Right kidney (tissue), 9 donors: ENCODE measurements around the gene ABRAXAS1.
A peak's percentile ranks its signal among the peaks of the same experiment; 100 is the strongest.
"Not testable (repeated sequence)": the region's sequence is repeated elsewhere in the genome, so short reads cannot be mapped to it uniquely, and the experiment has no call there.

Source experiments
- DNase-seq: peaks from one replicate; pipeline ENCODE4 v3.0.0-alpha.2; 2016
- long read RNA-seq, 8 donors: transcript quantifications; one replicate each; lab custom pipeline, GENCODE V29; 2026

Gene ABRAXAS1
- long read RNA-seq, donor 1, full-length matches to known transcripts = 6 of 6 reads
- long read RNA-seq, donor 1, partial matches to known transcripts = 0 of 6 reads
- long read RNA-seq, donor 1, other reads (novel, unspliced or antisense) = 0 of 6 reads
- long read RNA-seq, donor 2, partial matches to known transcripts = 0 of 1 reads
- long read RNA-seq, donor 2, other reads (novel, unspliced or antisense) = 0 of 1 reads
- long read RNA-seq, donor 3, full-length matches to known transcripts = 1 of 1 reads
- long read RNA-seq, donor 3, partial matches to known transcripts = 0 of 1 reads
- long read RNA-seq, donor 3, other reads (novel, unspliced or antisense) = 0 of 1 reads
- long read RNA-seq, donor 4, full-length matches to known transcripts = 1 of 1 reads
- long read RNA-seq, donor 4, partial matches to known transcripts = 0 of 1 reads
- long read RNA-seq, donor 4, other reads (novel, unspliced or antisense) = 0 of 1 reads
- long read RNA-seq, donor 5, full-length matches to known transcripts = 2 of 2 reads
- long read RNA-seq, donor 5, partial matches to known transcripts = 0 of 2 reads
- long read RNA-seq, donor 5, other reads (novel, unspliced or antisense) = 0 of 2 reads
- long read RNA-seq, donor 6, full-length matches to known transcripts = 2 of 2 reads
- long read RNA-seq, donor 6, partial matches to known transcripts = 0 of 2 reads
- long read RNA-seq, donor 6, other reads (novel, unspliced or antisense) = 0 of 2 reads
- long read RNA-seq, donor 7, full-length matches to known transcripts = 5 of 5 reads
- long read RNA-seq, donor 7, partial matches to known transcripts = 0 of 5 reads
- long read RNA-seq, donor 7, other reads (novel, unspliced or antisense) = 0 of 5 reads
- long read RNA-seq, donor 8, full-length matches to known transcripts = 3 of 3 reads
- long read RNA-seq, donor 8, partial matches to known transcripts = 0 of 3 reads
- long read RNA-seq, donor 8, other reads (novel, unspliced or antisense) = 0 of 3 reads

DNA sequence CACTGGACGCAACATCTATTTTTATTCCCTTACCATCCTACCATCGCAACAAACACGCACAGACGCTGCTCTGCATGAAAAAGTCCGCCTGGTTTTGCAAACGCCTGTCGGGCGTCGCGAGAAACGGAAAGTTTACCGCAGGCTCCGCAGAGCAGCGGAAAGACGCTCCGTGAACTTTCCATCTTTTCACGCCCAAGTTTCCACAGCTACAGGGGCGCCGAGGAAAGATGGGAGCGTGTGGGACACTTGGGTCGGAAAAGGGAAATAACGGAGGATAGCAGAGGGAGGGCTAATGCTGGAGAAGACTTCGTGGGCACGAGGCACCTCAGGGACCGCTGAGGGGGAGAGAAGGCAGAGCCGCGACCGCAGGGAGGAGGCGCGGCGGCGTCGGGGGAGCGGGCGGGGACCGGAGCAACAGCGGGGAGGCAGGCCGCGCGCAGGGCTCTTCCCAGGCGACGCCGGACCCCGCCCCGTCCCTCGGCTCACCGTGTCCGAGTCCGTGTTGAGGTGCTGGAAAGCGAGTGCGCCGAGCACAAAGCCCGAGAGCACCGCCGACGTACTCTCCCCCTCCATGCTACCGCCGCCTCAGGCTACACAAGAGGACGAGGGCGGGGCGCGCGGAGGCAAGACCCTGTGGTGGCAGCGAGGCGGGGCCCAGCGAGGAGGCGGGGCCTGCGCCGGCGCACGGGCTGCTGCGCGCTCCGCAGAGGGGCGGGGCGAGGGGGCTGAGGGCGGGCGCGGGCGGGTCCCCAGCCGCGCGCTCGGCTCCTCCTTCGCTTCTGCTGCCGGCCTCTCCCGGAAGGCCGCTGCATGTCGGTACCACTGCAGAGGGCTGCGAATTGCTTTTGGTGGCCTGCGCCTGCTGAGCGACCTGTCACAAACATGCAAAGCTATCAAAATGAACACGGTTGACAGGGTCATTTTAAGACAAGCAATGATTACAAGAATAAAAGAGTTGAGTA is at the start of gene ABRAXAS1:
Gene ABRAXAS1 (minus strand): TSS at position 601 of the 962 bp plus-strand sequence. CDS start 28 bp downstream, at position 573.
- peak; percentile 98 for DNase-seq

DNA sequence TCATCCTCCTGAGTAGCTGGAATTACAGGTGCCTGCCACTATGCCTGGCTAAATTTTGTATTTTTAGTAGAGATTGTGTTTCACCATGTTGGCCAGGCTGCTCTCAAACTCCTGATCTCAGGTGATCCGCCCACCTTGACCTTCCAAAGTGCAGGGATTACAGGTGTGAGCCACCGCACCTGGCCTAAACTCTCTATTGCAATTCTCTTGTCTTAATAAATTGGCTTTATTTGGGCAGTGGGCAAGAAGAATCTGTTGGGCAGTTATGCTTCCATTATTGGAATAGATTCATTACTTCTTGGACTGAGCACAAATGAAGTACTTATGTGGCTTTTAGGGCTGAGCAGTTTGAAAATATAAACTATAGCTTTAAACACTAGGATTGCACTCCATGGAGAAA is 42.8 kb upstream of the ABRAXAS1 start:
- no peak for DNase-seq

DNA sequence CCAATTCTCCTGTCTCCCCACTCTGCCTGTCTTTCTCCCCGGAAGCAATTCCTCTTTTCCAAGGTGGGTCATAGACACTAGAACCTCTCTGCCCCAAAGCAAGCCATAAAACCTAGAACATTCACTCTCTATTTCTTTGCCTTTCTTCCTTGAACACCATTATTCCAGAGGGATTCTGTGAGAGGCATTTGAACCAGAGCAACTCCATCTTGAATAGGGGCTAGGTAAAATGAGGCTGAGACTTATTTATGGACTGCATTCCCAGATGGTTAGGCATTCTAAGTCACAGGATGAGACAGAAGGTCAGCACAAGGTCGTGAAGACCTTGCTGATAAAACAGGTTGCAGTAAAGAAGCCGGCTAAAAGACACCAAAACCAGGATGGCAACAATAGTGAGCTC is 37.3 kb upstream of the ABRAXAS1 start:
- no peak for DNase-seq

DNA sequence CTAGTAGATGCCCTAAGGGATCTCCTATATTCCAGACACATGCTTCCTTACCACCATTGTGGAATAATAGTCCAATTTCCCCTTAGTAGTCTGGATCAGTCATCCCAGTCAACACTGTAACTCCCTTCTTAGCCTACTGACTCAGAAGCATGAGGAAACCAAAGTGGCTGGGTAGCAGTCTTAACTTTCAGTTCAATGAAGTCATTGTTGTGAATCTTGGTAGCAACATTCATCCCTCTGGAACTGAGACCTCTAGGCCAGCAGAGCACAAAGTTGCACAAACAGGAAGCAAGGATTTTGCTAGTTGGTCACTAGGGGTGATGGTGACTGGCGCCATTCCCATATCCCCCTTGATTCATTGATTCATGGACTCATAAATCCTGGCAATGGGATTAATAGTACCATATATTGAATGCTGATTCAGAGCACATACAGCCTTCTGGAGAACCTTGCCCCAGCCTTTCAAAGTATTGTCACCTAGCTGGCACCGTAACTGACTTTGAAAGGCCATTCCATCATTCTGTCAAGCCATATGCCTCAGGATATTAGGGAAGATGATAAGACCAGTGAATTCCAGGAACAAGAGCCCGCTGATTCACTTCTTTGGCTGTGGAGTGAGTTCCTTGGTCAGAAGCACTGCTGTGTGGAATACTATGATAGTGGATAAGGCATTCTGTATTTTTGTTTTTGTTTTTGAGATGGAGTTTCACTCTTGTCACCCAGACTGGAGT is 31.3 kb upstream of the ABRAXAS1 start:
- no peak for DNase-seq

DNA sequence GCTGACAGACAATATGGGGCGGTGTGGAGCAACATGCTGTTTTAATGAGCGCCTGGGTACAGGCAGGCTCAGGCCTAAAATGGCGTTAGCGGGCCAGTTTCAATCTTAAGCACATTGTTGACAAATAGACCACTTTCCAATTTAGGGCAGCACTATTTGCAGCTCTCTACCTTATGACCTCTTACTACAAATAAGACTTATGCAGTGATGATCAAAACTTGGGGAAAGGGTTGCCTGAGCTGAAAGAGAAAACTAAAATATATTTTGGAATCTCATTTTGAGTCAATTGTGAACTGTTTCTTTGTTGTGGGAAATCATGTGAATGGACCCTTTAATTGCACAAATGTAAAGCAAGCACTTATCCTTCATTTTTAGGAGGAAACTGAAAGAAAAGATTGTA is 25.5 kb upstream of the ABRAXAS1 start:
- DNase-seq = no peak

DNA sequence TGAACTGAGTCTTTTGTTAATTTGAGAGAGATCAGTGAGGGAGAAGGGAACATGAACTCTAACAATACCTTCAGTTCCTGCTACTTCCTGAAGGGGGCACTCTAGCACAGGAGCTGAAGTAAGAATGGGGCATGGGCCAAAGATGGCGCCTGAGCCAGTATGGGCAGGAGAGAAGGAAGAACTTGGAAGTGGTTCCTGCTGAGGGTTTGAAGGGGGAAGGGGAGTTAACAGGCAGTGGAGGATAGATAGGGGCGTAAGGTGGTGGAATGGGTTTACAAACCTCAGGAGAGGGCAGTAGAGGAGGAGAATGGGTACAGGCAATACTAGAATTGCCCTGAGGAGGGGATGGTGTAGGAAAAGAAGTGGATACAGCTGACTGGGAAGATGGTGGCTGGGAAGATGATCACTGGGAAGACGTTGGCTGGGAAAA is 24.3 kb upstream of the ABRAXAS1 start:
- not testable (repeated sequence) for DNase-seq

DNA sequence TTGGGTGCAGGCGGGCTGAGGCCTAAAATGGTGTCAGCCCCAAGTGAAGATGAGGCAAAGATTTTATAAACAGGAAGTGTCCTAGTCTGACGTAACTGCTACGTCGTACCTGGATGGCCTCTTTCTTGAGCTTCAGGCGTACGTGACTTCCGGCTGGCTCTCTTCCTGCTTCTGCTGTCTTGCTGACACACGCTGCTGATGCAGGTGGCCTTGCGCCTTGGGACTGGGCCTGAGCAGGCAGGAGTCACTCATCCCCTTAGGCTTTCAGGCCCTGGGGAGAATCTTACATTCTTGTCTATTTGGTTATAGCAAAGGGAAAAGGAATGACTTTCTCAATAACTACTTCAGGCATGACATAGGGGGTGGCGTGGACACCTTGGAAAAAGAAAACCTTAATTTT is 20.1 kb upstream of the ABRAXAS1 start:
- no peak for DNase-seq

DNA sequence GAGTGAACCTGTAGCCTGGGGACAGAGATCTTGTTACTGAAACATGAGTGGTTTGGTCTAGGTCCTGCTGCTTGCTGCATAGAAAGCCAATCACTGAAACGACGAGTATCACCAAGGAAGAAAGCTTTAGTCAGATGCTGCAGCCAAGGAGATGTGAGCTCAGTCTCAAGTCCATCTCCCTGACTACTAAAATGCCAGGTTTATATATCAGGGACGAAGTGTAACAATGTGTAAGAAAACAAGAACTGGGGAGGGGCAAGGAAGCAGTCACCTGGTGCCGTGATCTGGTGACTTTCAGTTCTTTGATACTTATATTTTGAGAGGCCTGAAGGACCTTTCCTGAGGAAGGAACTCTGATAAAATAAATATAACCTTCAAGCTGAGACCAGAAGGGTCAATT is 19.6 kb upstream of the ABRAXAS1 start:
- DNase-seq = no peak

DNA sequence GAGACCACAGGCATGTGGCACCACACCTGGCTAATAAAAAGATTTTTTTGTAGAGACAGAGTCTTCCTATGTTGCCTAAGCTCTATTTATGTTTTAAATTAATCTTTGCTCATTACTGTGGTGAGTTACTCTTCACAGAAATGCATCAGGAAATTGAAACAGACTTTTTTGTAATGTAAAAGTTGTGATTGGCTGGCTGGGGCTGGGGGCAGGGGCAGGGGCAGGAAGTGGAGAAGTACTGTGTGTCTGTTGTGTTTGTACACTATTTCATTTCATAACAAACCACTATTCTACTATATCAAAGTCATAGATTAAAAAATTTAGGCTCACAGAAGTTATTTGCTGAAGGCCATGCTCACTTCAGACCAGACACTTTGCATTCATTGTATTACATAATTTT is 19.1 kb upstream of the ABRAXAS1 start:
- no peak for DNase-seq

DNA sequence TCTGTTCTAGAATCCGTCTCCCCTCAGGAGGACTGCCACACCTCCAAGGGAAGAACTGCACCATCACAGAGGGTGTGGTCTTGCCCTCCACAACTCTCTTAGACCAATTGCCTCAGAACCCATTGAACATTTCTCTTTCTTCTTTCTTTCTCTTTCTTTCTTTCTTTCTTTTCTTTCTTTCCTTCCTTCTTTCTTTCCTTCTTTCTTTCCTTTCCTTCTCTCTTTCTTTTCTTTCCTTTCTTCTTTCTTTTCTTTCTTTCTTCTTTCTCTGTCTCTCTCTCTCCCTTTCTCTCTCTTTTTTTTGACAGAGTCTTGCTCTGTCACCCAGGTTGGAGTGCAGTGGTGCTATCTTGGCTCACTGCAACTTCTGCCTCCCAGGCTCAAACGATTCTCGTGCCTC is 16.8 kb upstream of the ABRAXAS1 start:
- DNase-seq = not testable (repeated sequence)

DNA sequence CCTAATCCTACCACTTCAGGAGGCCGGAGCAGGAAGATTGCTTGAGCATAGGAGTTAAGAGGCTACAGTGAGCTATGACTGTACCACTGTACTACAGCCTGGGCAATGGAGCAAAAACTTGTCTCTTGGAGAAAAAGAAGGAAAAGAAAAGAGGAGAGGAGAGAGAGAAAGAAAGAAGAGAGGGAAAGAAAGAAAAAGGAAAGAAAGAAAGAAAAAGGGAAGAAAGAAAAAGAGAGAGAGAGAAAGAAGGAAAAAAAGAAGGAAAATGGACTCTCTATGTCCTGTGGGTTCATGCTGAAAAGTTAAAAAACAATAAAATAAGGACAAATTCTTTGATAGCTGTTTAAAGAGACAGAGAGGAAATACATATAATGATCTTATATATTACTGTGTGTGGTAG is 13.3 kb upstream of the ABRAXAS1 start:
- DNase-seq = no peak

DNA sequence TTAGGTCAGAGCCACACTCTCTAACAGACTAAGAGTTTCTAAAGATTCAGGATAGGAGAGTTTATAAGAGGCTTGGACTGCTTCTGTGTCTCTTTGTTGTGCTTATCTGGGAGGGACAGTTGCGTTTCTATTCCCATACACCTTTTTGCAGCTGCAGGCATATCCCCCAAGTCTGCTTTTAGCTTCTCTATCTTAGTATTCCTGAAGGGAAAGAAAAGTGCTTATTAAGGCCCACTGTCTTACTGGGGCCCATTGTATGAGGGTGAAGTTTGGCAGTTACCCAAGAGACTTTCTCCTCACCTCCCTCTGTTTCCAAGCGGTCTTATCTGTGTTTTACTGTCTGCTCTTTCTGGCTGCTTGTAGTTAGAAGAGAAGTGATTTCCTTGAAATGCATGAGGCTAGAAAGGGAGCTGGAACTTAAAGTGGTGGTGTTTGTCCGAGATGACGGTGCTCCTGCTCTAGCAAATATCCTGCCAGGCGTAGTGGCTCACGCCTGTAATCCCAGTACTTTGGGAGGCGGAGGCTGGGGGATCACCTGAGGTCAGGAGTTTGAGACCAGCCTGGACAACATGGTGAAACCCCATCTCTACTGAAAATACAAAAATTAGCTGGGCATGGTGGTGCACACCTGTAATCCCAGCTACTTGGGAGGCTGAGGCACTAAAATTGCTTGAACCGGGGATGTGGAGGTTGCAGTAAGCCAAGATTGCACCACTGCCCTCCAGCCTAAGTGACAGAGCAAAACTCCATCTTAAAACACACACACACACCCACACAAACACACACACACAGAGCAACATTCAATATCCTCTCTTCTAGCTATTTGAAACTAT is 11.4 kb upstream of the ABRAXAS1 start:
- DNase-seq = not testable (repeated sequence)

DNA sequence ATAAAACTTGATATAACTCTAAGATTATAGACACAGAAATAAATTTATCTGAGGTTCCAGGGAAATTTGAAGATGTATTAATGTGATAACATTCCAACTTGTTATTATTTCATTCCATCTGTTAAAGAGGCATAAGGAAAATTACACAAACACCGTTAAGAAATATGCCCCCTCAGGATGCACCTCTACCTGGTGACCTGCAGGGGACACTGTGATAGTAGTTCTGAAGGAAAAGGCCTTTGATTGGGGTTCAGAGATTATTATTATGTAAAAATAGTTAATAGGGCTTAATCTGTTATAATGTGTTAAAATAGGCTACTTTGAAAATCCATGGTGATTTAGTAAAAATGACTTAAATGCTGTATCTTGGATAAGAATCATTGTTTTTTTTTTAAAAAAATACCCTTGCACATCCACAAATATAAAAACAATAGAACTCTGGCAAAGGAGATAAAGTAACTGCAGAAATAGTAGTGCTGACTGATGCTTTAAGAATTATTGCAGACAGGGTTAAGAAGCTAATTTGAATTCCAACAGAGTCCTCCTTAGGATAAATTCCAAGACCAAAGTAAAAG is 6.1 kb upstream of the ABRAXAS1 start:
- DNase-seq = no peak

DNA sequence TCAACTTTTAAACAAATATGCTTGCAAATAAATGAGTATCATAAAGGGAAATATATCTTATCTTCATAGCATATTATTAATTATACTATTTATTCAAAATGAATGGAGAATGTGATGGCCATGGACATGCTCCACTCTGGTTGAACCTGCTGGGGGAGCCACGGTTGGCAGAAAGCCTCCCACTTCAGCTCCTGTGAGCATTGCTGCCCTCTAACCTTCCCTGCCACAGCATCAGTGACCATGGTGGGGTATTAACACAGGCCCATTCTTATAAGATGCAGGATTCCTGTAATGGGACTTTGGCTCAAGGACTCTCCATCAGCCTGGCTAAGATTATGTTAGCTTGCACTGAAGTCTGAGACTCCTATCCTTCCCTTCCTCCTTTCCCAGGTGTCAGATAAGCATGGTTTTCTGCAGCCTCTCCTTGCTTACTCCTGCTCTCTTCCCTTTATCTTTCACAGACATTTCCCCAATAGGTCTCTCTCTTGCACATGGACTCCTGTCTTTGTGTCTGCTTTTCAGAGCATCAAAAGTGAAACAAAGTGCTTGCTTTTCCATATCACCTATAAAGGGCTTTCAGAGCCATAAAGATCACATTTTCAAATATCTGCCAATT is 4.9 kb upstream of the ABRAXAS1 start:
- no peak for DNase-seq

DNA sequence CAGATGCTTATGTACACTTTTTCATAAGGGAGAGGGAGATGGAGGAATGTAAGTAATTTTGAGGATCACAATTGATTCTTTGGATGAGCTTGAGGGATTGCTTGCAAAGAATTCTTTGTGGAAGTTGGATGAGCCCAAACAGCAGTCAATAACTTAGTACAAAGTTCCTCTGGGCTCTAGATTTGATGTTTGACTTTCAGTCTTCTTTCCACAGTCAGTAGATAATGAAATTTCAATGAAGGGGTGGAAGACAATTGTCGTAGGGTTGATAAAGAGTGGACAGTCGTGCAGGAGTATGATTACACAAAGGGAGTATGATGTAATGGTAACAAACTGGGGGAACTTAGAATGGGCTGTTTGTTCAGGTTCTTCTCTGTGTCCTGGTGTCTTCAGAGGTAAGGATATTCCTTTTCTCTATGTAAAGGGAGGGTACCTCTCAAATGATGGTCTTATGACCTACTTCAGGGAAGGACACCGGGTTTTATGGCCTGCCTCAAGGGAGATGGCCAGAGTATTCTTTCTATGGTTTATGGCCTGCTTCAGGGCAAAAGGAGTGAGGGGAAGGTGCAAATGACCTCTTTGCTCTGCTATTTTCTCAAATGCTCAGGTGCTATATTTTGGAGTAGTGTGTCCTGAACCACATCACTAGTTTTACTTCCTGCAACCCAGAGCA is 1.7 kb upstream of the ABRAXAS1 start:
- no peak for DNase-seq

DNA sequence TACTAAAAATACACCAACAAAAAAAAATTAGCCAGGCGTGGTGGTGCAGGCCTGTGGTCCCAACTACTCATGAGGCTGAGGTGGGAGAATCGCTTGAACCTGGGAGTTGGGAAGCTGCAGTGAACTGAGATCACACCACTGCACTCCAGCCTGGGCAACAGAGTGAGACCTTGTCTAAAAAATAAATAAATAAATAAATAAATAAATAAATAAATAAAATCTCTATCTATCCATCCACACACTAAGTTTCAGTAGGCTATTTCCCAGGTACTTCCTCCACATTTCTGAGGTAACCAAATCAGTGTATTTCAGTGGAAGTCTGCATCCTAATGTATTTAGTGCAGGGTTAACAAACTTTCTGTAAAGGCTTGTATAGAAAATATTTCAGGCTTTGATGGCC is 10.9 kb downstream of the ABRAXAS1 start:
- no peak for DNase-seq

DNA sequence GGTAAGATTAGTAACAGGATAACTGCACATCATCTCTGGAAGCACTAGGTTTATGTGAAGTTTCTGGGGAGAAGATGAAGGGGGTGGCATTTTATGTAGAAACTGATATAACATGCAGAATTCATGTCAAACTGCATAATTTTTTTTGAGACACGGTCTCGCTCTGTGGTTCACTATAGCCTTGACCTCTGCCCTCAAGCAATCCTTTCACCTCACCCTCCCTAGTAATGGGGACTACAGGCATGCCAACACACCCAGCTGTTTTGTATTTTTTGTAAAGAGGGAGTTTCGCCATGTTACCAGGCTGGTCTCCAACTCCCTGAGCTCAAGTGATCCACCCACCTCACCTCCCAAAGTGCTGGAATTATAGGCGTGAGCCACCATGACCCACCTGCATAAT is 11.5 kb downstream of the ABRAXAS1 start:
- no peak for DNase-seq

DNA sequence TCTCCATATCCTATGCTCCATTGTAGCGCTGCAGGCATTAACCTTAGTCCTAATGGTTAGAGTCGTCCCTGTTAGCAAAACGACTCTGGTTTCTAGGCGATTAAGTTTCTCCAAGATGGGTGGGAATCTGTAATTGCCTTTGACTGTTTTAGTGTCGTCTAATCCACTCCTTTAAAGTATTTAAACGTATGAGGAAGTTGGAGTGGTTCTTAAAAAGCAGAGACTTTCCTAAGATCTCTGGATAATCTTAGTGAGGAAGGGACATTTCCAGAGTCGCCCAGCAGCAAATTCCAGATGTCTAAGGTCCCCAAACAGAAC is 28.8 kb downstream of the ABRAXAS1 start:
- DNase-seq = no peak
